Retinal pigment epithelial cell (primary cell): Measurements from ENCODE around the gene LCK.

ENCODE experiments used
- DNase-seq: peaks from one replicate; pipeline ENCODE4 v3.0.0-alpha.2; 2010; ENCODE audit warnings: low read depth
- H3K4me3 ChIP-seq: 2 replicates; pipeline ENCODE4 v1.5.1; 2011; ENCODE audit warnings: mild to moderate bottlenecking, low read length, control low read depth, moderate library complexity
- CTCF ChIP-seq: conservative IDR thresholded peaks from 2 replicates; pipeline ENCODE4 v1.5.1; 2011; ENCODE audit warnings: low read depth, low read length, control low read depth, inconsistent platforms

The LCK gene

GRCh38 chr1:32240140-32240951 is 10.7 kb upstream of the LCK start:
- H3K4me3 ChIP-seq, result peak overlapping the region; percentile 56
- no peak for DNase-seq
- TF ChIP-seq CTCF, result peak; percentile 29

GRCh38 chr1:32241001-32241763 is 9.9 kb upstream of the LCK start:
- no peak for DNase-seq
- no peak for TF ChIP-seq CTCF
- peak overlapping the region; percentile 56 for H3K4me3 ChIP-seq

- no peak for DNase-seq
- TF ChIP-seq CTCF, result no peak
- no peak overlapping the region for H3K4me3 ChIP-seq
Measured at GRCh38 chr1:32242341-32242851, 8.7 kb upstream of the LCK start.

- H3K4me3 ChIP-seq, result no peak within 1 kb of the TSS
- DNase-seq, result no peak
- TF ChIP-seq CTCF, result no peak
Measured at GRCh38 chr1:32246888-32247273, 4.2 kb upstream of the LCK start, which contains the start of gene FAM167B. Gene FAM167B, plus strand, starts transcription at chr1:32247222. Its CDS starts 200 bp downstream, at chr1:32247422.

DNA sequence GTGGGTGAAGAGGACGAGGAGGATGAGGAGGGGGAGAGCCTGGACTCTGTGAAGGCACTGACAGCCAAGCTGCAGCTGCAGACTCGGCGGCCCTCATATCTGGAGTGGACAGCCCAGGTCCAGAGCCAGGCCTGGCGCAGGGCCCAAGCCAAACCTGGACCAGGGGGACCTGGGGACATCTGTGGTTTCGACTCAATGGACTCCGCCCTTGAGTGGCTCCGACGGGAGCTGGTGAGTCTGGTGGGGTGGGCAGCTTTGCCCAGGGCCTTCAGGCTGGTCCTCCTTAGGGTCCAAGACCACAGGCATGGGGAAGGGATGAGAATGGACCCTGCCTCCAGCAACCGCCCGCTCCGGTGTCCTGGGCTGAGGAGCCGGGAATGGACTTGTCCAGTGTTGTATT is 3.6 kb upstream of the LCK start:
- no peak for TF ChIP-seq CTCF
- no peak for DNase-seq
- H3K4me3 ChIP-seq, result no peak overlapping the region

GRCh38 chr1:32247983-32248889 is 2.8 kb upstream of the LCK start:
- DNase-seq, result no peak
- peak; percentile 84 for TF ChIP-seq CTCF
- H3K4me3 ChIP-seq, result peak overlapping the region; percentile 22
